HG02943 (cell line): Measurements from ENCODE around the gene BBOX1.
"Not testable (repeated sequence)": the region's sequence is repeated elsewhere in the genome, so short reads cannot be mapped to it uniquely, and the experiment has no call there.

Experiments
- ATAC-seq: cut with Tn5 transposase; IDR thresholded peaks from one replicate; pipeline ENCODE4 v1.9.1; 2021; ENCODE audit warnings: mild to moderate bottlenecking, low read depth, moderate library complexity; ENCODE audit not compliant: unreplicated experiment

The BBOX1 gene

GRCh38 chr11:27081056-27081455 lies 40.4 kb downstream of the BBOX1 start:
- ATAC-seq: no peak

DNA sequence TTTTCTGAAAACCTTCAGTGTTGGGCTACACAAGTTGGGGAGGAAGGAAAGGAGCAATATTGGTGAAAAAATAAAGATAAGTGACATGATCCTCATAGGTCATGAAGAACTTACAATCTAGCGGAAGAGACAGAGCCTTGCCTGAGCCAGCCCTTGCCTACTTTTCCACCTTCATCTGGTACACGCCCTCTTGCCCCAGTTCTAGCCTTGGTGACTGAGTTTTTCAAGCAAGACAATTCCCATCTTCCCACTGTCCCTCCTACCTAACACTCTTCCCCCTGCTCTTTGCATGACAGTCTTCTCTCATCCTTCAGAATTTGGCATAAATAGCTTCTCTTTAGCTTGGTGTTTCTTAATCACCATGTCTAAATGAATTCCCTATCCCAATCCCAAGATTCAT lies 42.6 kb downstream of the BBOX1 start:
- no peak for ATAC-seq

- no peak for ATAC-seq
Observed at GRCh38 chr11:27083782-27084181, 43.2 kb downstream of the BBOX1 start.

DNA sequence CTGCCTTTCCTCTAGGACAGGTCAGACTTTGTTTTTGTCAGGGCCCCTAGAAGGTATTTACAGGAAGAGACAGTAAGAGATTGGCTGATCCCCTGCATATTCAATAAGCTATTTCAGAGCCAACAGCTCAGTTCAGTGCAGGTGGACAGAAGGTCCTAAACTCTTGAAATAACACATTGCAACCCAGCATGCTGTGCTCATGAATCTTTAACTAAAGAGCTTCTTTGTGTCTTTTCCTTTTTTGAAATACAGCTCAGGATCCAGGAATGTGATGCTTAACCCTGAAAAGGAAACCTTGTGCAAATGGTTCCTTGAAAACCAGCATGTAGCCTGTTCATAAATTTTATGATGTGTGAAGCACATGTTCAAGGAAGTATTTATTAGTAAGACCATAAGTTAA lies 43.9 kb downstream of the BBOX1 start:
- ATAC-seq: no peak

GRCh38 chr11:27085111-27085510 lies 44.5 kb downstream of the BBOX1 start:
- no peak for ATAC-seq

GRCh38 chr11:27085605-27086004 lies 45.0 kb downstream of the BBOX1 start:
- ATAC-seq: no peak

- no peak for ATAC-seq
Observed at GRCh38 chr11:27087432-27087831, 46.8 kb downstream of the BBOX1 start.

DNA sequence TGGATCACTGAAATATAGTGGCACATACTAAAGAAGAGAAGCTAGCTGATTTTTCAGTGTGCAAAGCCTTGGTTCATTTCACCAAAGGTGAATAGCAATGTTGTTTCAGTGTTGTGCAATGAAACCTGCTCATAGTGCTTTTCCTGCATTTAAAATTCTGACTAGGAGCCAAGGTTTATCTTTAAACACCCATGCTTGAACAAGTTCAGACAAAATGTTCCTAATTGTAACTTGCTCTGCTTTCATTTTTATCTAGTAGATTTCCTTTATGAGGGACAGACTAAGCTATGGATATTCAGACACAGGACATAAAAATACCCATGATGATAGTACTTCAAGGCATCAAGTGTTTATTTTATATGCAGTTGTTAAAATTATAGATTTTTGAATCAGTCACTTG lies 47.7 kb downstream of the BBOX1 start:
- no peak for ATAC-seq

GRCh38 chr11:27089746-27090145 lies 49.1 kb downstream of the BBOX1 start:
- ATAC-seq: no peak

- ATAC-seq: not testable (repeated sequence)
Observed at GRCh38 chr11:27090357-27090948, 49.8 kb downstream of the BBOX1 start.

DNA sequence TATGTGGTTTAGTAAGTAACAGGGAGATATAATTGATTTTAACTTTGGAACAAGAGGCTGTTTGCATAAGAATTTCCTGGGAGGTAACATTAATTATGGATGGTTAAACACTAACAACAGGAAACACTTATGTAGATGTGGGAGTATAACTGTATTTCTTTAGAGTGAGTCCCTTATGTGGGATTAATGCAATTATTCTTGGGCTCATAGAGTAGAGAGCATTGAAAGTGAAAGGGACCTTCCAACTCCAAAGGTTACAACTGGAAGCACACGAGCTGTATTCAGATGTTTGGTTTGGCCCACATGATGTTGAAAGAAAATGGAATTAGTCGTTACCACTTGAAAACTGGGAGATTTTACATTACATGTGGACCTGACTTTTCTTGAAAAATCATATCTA lies 53.5 kb downstream of the BBOX1 start:
- ATAC-seq: no peak

GRCh38 chr11:27095059-27095458 lies 54.4 kb downstream of the BBOX1 start:
- ATAC-seq: no peak

DNA sequence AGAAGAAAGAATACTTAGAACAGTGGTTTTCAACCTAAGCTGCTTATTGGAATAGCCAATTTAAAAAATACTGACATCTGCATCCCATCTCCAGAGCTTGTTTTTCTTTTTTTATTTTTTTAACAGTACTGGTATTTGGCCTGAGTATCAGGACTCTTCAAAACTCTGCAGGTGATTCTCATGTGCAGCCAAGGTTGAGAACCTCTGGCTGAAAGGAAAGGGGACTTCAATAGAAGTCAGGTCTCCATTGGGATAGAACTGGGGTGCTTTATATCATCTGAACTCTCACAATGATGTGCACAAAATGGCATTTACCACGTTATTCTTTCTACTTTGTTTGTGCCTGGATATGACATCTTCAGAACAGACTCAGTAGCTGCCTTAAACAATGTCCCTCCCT lies 55.3 kb downstream of the BBOX1 start:
- ATAC-seq: no peak

DNA sequence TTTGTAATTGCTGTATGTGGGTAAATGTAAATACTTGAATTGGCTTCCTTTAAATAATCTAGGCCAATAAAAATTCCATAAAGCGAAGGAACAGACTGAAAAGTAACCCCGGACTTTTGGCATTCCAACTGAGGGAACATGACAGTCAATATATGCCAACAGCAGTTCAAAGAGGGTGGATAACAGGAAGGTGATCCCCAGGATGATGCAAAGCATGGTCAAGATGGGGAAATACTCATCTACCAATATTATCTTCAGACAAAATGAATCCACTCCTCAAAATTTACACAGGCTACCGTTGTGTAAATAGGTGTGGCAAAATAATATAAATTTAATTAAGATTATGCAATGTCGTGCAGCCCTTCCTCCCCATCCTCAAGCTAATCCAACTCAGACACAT lies 56.9 kb downstream of the BBOX1 start:
- no peak for ATAC-seq

- ATAC-seq: no peak
Observed at GRCh38 chr11:27100534-27100933, 59.9 kb downstream of the BBOX1 start.

GRCh38 chr11:27107548-27107947 lies 66.9 kb downstream of the BBOX1 start:
- ATAC-seq: no peak

GRCh38 chr11:27108809-27109208 lies 68.2 kb downstream of the BBOX1 start:
- no peak for ATAC-seq

DNA sequence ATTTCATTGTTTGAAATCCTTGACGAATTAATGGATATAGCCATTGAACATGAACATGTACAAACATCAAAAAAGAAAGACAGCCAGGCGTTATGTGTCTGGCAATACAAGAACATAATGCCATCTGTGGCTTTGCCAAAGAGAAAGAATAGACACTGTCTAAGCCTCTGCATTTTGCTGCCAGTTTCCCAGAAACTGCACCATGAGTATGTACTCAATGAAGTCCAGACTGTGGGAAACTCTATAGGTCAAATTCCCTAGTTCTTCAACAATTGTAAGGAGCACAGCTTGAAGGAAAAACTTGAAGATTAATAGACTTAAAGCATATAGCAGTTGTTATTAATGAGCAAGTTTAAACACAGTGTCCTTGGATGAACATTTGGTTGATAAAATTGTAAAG lies 71.3 kb downstream of the BBOX1 start:
- no peak for ATAC-seq

GRCh38 chr11:27112946-27113345 lies 72.3 kb downstream of the BBOX1 start:
- no peak for ATAC-seq

- no peak for ATAC-seq
Observed at GRCh38 chr11:27115051-27115650, 74.5 kb downstream of the BBOX1 start.

- no peak for ATAC-seq
Observed at GRCh38 chr11:27116684-27117083, 76.1 kb downstream of the BBOX1 start.

- no peak for ATAC-seq
Observed at GRCh38 chr11:27118371-27118770, 77.8 kb downstream of the BBOX1 start.

- ATAC-seq: no peak
Observed at GRCh38 chr11:27118949-27119348, 78.3 kb downstream of the BBOX1 start.
